Measurements from ENCODE around the gene ZNF679. TPM values are rescaled to one million over a fixed set of nuclear protein-coding genes. Genes with fewer than 3 reads are reported as not detected.
"Not testable (repeated sequence)": the region's sequence is repeated elsewhere in the genome, so short reads cannot be mapped to it uniquely, and the experiment has no call there.

The ZNF679 gene
- total RNA-seq: not detected

DNA sequence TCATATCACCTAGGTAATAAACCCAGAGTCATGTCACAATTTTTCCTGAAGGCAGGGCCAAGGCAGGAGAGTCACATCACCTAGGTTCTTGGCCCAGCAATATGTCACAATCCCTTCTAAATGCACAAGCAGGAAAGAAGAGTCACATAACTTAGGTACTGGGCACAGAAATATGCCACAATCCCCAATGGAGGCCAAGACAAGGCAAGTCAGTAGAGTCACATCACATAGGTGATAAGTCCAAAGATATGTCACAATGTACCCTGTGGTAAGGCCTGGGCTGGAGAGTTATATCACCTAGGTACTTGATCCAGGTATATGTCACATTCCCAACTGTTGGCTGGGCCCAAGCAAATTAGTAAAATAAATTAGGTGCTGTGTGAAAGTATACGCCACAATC is at the start of gene ZNF679:
TSS of gene ZNF679 (plus strand) at position 301 of the 400 bp plus-strand sequence. CDS start 20,644 bp downstream, outside the sequence.
- not testable (repeated sequence) for DNase-seq

DNA sequence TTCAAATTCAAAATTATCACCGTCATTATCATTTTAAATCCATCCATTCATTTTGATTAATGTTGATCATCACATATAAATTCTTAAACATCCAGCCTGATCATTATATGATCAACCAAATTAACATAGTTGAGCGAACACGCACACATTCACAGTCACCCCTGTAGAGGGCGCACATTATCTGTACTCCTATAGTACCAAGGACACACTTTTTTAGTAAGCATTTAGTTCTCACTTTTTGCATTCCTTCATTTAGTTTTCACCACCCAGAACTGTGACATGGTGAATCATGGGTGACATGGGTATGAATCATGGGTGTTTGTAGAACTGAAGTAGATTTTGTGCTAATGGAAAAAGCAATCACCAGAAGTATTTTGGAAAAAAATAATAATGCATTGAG is 47.3 kb upstream of the ZNF679 start:
- DNase-seq: no peak

DNA sequence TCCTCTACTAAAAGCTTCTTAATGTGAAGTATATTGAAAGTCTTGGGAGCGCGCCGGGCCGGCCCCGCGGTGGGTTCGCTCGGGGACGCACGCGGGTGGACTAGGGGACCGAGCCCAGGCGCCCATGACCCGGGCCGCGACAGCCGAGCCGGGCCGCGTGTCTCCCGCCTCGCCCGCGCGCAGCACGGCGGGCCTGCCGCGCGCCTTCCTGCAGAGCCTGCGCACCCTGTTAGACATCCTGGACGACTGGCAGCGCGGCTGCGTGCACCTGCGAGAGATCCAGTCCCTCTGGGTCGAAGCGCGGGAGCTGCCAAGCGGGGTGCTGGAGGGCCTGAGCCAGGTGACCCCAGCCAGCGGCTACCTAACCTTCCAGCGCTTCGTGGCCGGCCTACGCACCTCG is 46.7 kb upstream of the ZNF679 start:
- no peak for DNase-seq

DNA sequence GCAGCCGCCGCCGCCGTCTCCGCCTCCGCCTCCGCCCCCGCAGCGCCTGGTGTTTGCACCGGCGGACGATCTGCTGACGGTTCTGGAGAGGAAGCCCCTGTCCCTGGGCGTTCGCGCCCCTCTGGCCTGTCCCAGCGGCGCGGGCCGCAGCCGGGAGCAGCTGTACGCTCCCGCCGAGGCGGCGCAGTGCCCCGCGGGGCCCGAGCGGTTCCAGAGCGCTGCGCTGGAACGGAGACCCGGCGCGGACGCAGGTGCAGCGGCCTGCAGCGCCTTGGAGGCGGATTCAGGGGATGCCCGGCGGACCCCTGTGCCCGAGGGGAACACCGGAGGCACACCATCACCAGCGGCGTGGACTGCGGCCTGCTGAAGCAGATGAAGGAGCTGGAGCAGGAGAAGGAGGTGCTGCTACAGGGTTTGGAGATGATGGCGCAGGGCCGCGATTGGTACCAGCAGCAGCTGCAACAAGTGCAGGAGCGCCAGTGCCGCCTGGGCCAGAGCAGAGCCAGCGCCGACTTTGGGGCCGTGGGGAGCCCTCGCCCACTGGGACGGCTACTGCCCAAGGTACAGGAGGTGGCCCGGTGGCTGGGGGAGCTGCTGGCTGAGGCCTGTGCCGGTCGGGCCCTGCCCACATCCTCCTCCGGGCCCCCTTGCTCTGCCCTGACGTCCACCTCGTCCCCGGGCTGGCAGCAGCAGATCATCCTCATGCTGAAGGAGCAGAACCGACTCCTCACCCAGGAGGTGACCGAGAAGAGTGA is 46.1 kb upstream of the ZNF679 start:
- no peak for DNase-seq

DNA sequence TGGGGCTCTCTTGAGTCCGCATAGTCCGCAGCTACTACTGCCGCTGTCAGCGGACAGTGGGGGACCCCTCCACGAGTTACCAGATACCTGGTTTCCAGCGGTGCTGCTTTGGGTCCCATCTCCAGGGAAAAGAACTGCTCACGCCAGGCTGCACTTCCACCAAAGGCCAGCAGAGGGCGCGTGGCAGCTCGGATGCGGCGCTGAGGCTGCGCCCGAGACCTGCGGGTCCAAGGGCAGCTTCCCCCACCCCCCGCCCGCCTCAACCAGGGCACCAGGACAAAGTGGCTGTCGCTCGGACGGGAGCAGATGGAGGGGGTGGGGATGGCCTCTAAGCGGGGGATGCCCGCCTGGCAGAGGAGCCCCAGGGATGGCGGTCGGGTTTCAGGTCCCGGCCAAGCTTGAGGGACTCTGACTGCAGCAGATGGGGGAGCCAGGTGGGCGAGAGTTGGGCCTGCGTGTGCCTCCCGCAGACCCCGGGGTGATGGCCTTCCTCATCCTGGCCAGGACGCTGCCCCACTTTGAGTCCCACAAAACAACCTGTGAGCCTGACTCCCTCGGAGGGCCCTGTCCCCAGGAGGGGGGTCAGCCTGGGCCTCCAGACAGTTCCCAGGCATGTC is 45.0 kb upstream of the ZNF679 start:
- DNase-seq: no peak

DNA sequence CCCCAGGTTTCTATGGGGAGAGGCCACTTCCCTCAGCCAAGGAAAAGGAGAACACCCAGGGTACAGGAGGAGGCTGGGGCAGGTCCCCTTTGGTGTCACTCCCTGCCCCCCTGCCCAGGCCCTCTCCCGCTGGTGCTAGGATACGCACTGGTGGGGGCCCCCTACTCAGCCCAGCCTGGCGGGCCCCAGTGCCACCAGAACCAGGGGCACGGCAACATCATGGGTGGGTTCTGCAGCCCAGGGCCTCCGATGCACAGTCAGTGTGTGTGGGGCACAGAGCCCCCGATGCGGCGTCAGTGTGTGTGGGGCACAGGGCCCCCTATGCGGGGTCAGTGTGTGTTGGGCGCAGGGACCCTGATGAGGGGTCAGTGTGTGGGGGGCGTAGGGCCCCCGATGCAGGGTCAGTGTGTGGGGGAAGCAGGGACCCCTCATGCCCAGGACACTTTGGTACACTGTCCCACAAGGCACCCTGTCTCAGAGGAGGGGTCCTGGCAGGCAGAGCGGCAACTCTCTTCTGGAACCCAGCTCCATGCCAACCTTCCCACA is 44.4 kb upstream of the ZNF679 start:
- DNase-seq: no peak

DNA sequence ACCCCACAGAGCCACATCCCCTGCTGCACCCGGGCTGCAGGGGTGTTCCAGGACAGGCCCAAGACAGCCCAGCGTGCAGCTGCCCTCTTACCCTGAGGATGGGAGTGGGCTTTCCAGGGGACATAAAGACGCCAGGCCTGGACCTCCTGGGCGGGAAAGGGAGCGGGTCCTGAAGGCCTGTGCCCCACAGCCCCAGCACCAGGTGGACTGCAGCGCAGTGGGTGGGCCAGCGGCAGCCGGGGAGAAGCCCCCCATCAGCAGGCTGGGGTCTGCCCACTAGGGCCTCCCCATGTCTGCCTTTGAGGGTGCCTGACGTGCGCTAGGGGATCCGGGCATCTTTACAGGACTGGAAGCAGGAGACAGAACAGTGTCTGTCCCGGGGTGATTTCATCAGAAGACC is 43.9 kb upstream of the ZNF679 start:
- no peak for DNase-seq

DNA sequence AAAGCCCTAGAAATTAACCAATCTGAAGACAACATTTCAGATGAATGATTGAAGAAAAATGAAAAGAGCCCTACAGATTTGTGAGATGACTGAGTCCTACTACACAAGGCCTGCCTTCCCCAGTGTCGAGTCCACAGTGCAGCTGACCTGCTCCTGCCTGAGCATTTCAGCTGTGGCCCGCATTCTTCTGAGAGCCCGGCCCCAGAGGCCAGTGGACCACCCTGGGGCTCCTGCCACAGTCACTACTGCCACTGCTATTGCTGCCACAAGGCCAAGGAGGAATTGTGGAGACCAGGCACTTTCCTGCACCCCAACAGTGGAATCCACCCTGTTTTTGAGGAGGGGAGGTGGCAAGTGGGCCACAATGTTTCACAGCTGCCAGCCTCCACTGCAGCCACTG is 40.9 kb upstream of the ZNF679 start:
- no peak for DNase-seq

DNA sequence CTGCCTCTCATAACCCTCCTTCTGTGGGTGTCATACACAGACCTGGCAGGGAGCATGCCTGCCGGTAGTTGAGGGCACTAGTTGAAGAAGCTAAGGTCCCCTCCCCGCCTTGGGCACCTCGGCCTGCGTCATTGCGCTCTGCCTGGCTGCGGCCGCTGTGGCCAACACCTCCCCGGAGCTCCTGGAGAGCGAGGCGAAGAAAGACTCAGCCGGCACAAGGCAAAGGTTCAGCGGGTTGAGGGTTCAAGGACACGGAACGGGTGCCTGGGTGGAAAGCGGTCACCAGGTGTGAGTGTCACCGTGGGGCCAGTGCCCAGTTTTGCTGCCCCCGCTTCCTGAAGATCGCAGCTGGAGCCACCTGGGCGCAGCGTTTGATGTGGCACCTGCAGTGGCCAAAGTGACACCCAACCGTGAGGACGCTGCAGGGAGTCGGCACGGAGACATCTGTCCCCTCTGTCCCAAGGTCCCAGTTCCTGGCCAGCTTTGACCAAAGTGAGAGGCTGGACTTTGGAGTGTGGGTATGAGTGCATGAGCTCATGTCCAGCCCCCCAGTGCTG is 36.0 kb upstream of the ZNF679 start:
- no peak for DNase-seq

DNA sequence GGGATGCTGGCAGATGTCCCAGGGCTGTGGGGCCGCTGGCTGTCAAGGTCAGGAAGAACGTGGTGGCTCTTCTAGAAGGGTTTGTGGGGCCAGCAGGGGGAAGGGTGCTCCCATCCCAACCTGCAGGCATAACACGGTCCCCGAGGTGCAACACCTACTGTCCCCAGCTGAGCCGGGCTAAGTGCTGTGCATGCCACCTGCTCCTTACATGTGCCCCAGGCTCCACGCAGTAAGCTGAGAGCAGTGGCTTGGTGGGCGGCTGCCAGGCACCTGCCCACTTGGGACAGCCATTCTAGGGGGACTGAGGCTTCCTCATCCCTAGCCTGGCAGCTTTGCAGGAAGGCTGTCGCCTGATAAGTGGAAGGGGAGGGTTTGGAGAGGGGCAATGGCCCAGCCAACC is 35.5 kb upstream of the ZNF679 start:
- DNase-seq: no peak

DNA sequence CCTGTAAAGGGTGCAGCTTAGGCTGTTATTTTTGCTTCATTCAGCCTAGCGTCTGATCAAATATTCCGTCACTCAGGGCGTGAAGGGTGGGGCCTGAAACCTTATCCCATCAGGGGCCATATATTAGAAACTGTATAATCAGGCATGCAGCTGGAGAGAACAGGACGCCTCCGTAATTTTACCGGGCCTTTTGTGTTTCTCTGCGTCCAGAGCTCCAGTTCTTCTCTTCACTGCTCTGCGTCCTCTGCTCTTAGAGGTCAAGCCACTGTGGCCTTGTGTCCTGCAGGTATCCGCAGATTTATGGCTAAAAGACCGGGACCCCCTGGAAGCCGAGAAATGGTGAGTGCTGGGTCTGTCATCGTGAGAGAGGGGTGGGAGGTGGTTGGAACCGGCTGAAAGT is 21.4 kb upstream of the ZNF679 start, which contains the start of gene ZNF735:
TSS of gene ZNF735 (plus strand) at position 301 of the 400 bp plus-strand sequence. CDS start at position 301, 0 bp downstream.
- DNase-seq: no peak

DNA sequence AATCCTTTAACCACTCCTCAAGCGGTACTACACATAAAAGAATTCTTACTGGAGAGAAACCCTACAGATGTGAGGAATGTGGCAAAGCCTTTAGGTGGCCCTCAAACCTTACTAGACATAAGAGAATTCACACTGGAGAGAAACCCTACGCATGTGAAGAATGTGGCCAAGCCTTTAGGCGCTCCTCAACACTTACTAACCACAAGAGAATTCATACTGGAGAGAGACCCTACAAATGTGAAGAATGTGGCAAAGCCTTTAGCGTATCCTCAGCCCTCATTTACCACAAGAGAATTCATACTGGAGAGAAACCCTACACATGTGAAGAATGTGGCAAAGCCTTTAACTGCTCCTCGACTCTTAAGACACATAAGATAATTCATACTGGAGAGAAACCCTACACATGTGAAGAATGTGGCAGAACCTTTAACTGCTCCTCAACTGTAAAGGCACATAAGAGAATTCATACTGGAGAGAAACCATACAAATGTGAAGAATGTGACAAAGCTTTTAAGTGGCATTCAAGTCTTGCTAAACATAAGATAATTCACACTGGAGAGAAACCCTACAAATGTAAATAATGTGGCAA is 8.5 kb upstream of the ZNF679 start:
- DNase-seq: not testable (repeated sequence)

DNA sequence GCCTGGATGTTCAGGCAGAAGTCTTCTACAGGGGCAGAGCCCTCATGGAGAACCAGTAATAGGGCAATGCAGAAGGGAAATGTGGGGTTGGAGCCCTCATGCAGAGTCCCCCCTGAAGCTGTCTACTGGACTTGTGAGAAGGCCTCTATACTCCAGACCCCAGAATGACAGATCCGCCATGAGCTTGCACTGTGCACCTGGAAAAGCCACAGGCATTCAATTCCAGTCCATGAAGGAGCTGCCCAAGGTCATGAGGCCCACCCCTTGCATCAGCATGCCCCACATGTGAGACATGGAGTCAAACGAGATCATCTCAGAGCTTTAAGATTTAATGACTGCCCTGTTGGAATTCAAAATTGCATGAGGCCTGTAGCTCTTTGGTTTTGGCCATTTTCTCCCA is 4.9 kb upstream of the ZNF679 start:
- DNase-seq: no peak

DNA sequence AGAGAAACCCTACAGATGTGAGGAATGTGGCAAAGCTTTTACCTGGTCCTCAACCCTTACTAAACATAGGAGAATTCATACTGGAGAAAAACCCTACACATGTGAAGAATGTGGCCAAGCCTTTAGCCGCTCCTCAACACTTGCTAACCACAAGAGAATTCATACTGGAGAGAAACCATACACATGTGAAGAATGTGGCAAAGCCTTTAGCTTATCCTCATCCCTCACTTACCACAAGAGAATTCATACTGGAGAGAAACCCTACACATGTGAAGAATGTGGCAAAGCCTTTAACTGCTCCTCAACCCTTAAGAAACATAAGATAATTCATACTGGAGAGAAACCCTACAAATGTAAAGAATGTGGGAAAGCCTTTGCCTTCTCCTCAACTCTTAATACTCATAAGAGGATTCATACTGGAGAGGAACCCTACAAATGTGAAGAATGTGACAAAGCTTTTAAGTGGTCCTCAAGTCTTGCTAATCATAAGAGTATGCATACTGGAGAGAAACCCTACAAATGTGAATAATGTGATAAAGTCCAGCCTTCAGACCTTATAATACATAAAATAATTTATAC is 38.2 kb downstream of the ZNF679 start:
- DNase-seq: no peak

DNA sequence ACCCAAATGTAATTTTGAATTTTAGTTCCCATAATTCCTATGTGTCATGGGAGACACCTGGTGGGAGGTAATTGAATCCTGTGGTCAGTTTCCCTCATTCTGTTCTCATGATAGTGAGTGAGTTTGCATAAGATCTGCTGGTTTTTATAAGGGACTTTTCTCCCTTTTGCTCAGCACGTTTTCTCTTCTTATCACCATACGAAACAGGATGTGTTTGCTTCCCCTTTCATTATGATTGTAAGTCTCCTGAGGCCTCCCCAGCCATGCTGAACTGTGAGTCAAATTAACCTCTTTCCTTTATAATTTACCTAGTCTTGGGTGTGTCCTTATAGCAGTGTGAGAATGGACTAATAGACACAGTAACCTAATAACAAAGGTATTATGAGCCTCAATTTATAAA is 49.4 kb downstream of the ZNF679 start:
- DNase-seq: no peak

DNA sequence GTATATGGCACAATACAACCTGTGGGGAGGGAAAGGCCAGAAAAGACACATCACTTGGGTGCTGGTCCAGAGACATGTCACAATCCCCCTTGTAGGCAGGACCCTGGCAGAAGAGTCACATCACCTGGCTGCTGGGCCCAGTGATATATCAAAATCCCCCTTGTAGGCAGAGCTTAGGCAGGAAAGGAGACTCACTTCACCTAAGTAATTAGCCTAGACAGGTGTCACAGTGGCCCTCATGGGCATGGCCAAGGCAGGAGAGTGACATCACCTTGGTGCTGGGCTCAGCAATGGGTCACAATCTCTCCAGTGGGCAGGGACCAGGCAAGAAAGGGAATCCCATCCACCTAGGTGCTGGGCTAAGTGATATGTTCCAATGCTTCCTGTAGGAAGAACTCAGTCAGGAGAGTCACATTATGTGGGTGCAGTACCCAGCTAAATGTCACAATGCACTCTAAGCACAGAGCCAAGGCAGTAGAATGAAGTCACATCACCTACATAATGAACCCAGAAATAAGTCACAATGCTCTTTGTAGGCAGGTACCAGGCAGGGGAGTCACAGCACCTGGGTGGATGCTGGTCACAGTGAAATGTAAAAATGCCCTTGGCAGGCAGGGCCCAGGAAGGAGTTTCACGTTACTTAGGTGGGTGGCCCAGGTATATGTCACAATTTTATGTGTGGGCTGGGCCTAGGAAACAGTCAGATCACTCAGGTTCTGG is 66.6 kb downstream of the ZNF679 start:
- no peak for DNase-seq

DNA sequence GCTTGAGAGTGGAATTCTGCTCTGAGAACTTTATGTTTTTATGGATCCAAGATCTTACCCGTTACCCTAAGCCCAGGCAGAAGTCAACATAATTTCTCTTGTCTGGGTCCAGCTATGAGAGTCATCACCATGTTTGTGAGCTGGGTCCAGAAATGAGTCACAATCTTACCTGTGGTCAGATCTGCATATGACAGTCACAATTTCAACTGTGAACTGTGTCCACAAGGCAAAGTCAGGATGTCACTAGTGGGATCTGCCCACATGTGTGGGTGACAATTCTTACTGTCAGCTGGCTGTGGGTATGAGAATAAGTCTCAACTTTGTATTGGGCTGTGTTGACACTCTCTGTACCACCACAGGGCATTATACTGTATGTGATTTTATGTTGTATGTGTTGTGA is 69.1 kb downstream of the ZNF679 start:
- DNase-seq: not testable (repeated sequence)

DNA sequence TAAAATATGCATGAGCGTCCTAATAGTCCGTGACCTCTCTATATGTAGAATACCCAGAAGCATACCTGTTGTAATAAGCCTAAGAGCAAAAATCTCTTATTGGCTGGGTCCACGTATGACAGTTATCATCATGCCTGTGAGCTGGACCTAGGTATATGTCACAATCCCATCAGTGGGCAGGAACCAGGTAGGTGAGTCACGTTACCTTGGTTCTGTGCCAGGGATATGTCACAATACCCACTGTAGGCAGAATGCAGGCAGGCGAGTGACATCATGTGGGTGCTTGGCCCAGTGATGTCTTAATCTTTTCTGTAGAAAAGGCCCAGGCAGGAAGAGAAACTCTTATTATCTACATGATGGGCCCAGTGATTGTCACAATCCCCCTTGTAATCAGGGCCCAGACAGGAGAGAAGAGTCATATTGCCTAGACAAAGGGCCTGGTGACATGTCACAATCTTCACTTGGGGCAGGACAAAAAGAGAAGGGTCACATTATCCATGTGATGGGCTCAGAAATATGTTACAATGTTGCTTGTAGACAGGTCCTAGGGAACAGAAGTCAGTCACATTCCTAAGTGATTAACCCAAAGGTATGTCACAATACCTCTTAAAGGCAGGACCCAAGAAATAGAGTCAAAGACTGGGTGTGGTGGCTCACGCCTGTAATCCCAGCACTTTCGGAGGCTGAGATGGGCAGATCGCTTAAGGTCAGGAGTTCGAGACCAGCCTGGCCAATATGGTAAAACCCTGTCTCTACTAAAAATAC is 72.5 kb downstream of the ZNF679 start:
- no peak for DNase-seq

DNA sequence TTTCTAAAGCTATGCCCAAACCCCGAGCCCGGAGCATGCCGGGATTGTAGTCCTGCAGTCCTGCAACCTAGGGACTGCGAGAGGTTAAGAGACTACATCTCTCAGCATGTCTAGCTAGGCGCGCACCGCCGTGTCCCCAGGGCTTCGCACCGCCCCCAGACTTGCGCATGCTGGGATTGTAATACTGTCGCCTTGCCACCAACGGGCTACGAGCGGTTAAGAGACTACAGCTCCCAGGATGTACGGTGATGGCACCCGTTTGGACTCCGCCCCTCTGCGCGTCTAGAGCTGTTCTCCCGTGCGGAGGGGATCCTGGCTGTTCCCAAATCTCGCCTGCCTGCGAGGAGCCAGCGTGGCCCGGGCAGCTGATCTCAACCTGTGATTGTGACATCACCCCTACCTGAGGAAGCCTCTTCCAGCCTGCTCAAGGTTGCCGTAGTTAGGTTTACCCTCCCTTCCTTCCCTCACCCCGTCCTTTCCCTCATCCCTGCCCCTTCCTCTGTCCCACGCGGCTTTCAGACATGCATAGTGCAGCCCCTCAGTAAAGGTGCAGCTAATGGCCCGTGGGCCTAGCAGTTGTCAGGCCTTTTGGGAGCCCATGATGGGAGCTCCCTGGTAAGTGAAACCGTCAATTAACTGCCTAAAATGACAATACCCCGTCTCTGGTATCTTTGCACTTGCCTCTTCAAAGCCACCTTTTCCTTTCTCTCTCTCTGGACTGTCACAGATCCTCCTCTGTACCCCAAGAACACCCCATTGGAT is 79.2 kb downstream of the ZNF679 start:
- peak; percentile 97 for DNase-seq

DNA sequence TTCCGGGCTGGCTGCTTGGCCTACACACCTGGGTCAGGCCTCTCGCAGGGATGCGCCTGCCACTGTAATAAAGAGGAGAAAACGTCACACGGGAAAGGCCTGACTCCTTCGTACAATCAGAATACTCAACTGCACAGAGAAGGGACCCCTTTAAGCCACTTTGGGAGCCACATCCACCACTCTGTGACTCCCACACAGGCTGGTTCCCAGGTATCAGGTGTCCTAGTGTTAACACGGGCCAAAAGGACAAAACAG is 79.7 kb downstream of the ZNF679 start:
- no peak for DNase-seq

DNA sequence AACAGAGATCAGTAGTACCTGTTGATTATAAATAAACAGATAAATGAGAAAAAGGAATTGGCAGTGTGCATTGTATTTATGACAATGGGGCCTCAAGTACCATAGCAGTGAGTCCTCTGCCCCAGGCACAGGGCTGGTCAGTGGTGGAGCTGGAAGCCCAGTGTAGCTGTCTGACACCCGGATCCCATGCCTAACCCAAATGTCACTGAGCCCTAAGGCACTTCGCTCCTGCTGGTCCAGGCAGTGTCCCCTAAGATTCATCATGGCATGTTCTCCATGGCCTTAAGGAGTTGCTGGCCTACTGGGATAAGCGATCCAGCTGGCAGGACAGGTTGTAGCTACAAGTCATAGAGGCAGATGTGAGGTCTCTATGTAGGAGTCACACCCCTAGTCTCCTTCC is 82.2 kb downstream of the ZNF679 start:
- no peak for DNase-seq
